GM23338 (cell line): ENCODE measurements around the gene NAA80. TPM values are rescaled to one million over a fixed set of nuclear protein-coding genes. Genes with fewer than 3 reads are reported as not detected.

Experiments
- ATAC-seq: fragments of 200-7000 bp; cut with Tn5 transposase; 3 replicates; pipeline ENCODE4 v1.9.1; 2020
- DNase-seq: peaks from one replicate; pipeline ENCODE4 v3.0.0-alpha.2; 2015; ENCODE audit warnings: low spot score
- H2AFZ ChIP-seq: fragments of 200-600 bp; sonication (generic); 2 replicates; pipeline ENCODE4 v1.8.0; 2016; ENCODE audit warnings: antibody characterized with exemption, mild to moderate bottlenecking, moderate library complexity
- H3F3A ChIP-seq: fragments of 200-600 bp; sonication (generic); replicated peaks from 2 replicates; pipeline ENCODE4 v1.8.0; 2017; ENCODE audit warnings: antibody characterized with exemption, mixed run types, low read depth
- H3K27ac ChIP-seq: fragments of 200-600 bp; sonication (generic); 2 replicates; pipeline ENCODE4 v1.6.1; 2016; ENCODE audit warnings: low read depth
- H3K27me3 ChIP-seq: fragments of 200-600 bp; sonication (generic); 2 replicates; pipeline ENCODE4 v1.8.0; 2016; ENCODE audit warnings: mild to moderate bottlenecking, mixed run types, moderate library complexity; ENCODE audit not compliant: insufficient read depth
- H3K36me3 ChIP-seq: fragments of 200-600 bp; sonication (generic); 2 replicates; pipeline ENCODE4 v1.8.0; 2016; ENCODE audit warnings: mild to moderate bottlenecking; ENCODE audit not compliant: insufficient read depth
- H3K4me1 ChIP-seq: fragments of 200-600 bp; sonication (generic); 2 replicates; pipeline ENCODE4 v1.8.0; 2016; ENCODE audit warnings: mild to moderate bottlenecking, moderate library complexity; ENCODE audit not compliant: insufficient read depth
- H3K4me2 ChIP-seq: fragments of 200-600 bp; sonication (generic); 2 replicates; pipeline ENCODE4 v1.7.1; 2017; ENCODE audit warnings: mixed run types
- H3K4me3 ChIP-seq: fragments of 200-600 bp; sonication (generic); 2 replicates; pipeline ENCODE4 v1.6.1; 2016; ENCODE audit warnings: mixed run types
- H3K79me2 ChIP-seq: fragments of 200-600 bp; sonication (generic); replicated peaks from 2 replicates; pipeline ENCODE4 v1.8.0; 2017; ENCODE audit warnings: mild to moderate bottlenecking; ENCODE audit not compliant: insufficient read depth
- H3K9me2 ChIP-seq: fragments of 200-600 bp; sonication (generic); 2 replicates; pipeline ENCODE4 v1.8.0; 2017; ENCODE audit not compliant: insufficient read depth
- H4K20me1 ChIP-seq: fragments of 200-600 bp; sonication (generic); replicated peaks from 2 replicates; pipeline ENCODE4 v1.8.0; 2017; ENCODE audit warnings: mild to moderate bottlenecking; ENCODE audit not compliant: insufficient read depth
- H3K27ac Mint-ChIP-seq: 2 replicates; pipeline ENCODE4 v1.8.0; 2020; ENCODE audit warnings: inconsistent platforms, mild to moderate bottlenecking, moderate library complexity, mixed read lengths
- H3K27me3 Mint-ChIP-seq: 3 replicates; pipeline ENCODE4 v1.8.0; 2022; ENCODE audit warnings: low read depth, mild to moderate bottlenecking, moderate library complexity, mixed read lengths, inconsistent platforms; ENCODE audit not compliant: insufficient read depth, poor library complexity
- H3K36me3 Mint-ChIP-seq: 3 replicates; pipeline ENCODE4 v1.8.0; 2021; ENCODE audit warnings: low read depth, mild to moderate bottlenecking, inconsistent platforms, moderate library complexity, mixed read lengths
- H3K4me1 Mint-ChIP-seq: 3 replicates; pipeline ENCODE4 v1.8.0; 2020; ENCODE audit warnings: mild to moderate bottlenecking, inconsistent platforms, mixed read lengths
- H3K4me3 Mint-ChIP-seq: 3 replicates; pipeline ENCODE4 v1.8.0; 2021; ENCODE audit warnings: moderate library complexity, mild to moderate bottlenecking, inconsistent platforms, mixed read lengths
- H3K9me3 Mint-ChIP-seq: 3 replicates; pipeline ENCODE4 v1.8.0; 2020; ENCODE audit warnings: moderate library complexity, mild to moderate bottlenecking, inconsistent platforms, mixed read lengths
- CREB1 ChIP-seq: fragments of 250-450 bp; sonication (Bioruptor Pico); IDR thresholded peaks from 2 replicates; pipeline ENCODE4 v1.5.0; 2020; ENCODE audit warnings: low read depth, mild to moderate bottlenecking, moderate library complexity
- EZH2 ChIP-seq: fragments of 200-600 bp; sonication (generic); IDR thresholded peaks from one replicate; pipeline ENCODE4 v1.8.0; 2017; ENCODE audit warnings: antibody characterized with exemption, mild to moderate bottlenecking, low read depth; ENCODE audit not compliant: unreplicated experiment
- JUNB ChIP-seq: IDR thresholded peaks from one replicate; pipeline ENCODE4 v1.6.1; 2016; ENCODE audit warnings: antibody characterized with exemption; ENCODE audit not compliant: unreplicated experiment
- NANOG ChIP-seq: IDR thresholded peaks from 2 replicates; pipeline ENCODE4 v1.6.1; 2016; ENCODE audit warnings: antibody characterized with exemption, borderline replicate concordance
- POLR2AphosphoS5 ChIP-seq: IDR thresholded peaks from 2 replicates; pipeline ENCODE4 v1.6.1; 2016; ENCODE audit warnings: antibody characterized with exemption, low read depth
- STAT1 ChIP-seq: IDR thresholded peaks from one replicate; pipeline ENCODE4 v1.6.1; 2016; ENCODE audit warnings: antibody characterized with exemption; ENCODE audit not compliant: unreplicated experiment
- ZNF114 ChIP-seq: fragments of 250-450 bp; sonication (Bioruptor Pico); IDR thresholded peaks from 2 replicates; pipeline ENCODE4 v1.5.0; 2020; ENCODE audit warnings: mild to moderate bottlenecking, moderate library complexity
- ZNF331 ChIP-seq: fragments of 250-450 bp; sonication (Bioruptor Pico); IDR thresholded peaks from 2 replicates; pipeline ENCODE4 v1.5.0; 2020; ENCODE audit warnings: low read depth, mild to moderate bottlenecking, moderate library complexity
- polyA plus RNA-seq: library from polyadenylated mRNA; unstranded; fragments of >200 nt; fragmentation: Nextera tagmentation; extraction: Ambion mirVana; gene quantifications from 2 replicates; pipeline ENCODE4 v1.2.1, GENCODE V29; 2016
- total RNA-seq: library from RNA; depleted of rRNA; stranded (reverse); fragments of >200 nt; shearing (Covaris generic); gene quantifications from 2 replicates; pipeline ENCODE4 v1.2.3, GENCODE V29; 2014
- TF ChIP-seq, protein P1 (sequence below), 2 experiments: fragments of 200-600 bp in 1 of 2; sonication (generic) in 1 of 2; conservative IDR thresholded peaks; 2 replicates each; pipeline versions ENCODE4 v1.5.1 to v1.6.1; 2016 to 2017; ENCODE audit warnings: antibody characterized with exemption in 2 of 2, low read depth in 2 of 2, mild to moderate bottlenecking in 2 of 2, moderate library complexity in 1 of 2
- TF ChIP-seq, protein P2 (sequence below): IDR thresholded peaks from one replicate; pipeline ENCODE4 v1.6.1; 2018; ENCODE audit warnings: antibody characterized with exemption; ENCODE audit not compliant: unreplicated experiment

NAA80 gene
- total and polyA plus RNA-seq, 2 experiments from 2014 or later, result 12.1 to 16.7 TPM

DNA sequence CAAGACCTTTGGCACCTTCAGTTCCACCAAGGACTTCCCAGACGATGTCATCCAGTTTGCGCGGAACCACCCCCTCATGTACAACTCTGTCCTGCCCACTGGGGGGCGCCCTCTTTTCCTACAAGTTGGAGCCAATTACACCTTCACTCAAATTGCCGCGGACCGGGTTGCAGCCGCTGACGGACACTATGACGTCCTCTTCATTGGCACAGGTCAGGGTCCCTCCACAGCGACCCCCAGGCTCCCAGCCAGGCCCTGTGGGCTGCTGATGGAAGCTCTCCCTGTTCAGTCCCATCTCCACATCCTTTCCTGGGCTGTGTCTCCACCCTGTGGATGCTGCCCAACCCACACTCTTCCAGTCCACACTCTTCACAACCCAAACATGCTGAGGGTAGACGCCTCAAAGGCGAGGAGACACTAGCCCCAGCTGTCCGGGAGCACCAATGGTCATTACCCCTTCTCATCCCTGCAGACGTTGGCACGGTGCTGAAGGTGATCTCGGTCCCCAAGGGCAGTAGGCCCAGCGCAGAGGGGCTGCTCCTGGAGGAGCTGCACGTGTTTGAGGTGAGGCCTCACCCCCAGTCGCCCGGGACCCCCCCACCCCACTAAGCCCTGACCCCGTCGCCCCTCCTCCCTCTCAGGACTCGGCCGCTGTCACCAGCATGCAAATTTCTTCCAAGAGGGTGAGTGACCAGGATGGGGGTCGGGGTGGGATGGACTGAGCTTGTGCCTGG lies 24.7 kb downstream of the NAA80 start:
- Histone ChIP-seq H4K20me1 (no peaks in the 10 kb centered on the region), H3K27ac (no peak overlapping the region), H3K79me2 (no peaks in the 10 kb centered on the region), H3K4me2 (peak overlapping the region; percentile 86), H3F3A (peaks cover 10% of the 10 kb centered on the region; the same call in 1 of the 2 replicates), H3K4me3 (peak overlapping the region; percentile 63), H3K4me1 (peaks cover 4% of the 10 kb centered on the region), H2AFZ (0 out of 2 replicates have a peak overlapping the region, but pooled peaks have one; percentile 80), H3K9me2 (no peaks in the 10 kb centered on the region), H3K27me3 (peaks cover 57% of the 10 kb centered on the region), H3K36me3 (no peaks in the 10 kb centered on the region)
- Mint-ChIP-seq H3K4me1 (peaks cover 33% of the 10 kb centered on the region), H3K36me3 (no peaks in the 10 kb centered on the region), H3K4me3 (peak overlapping the region; percentile 78), H3K9me3 (no peaks in the 10 kb centered on the region), H3K27ac (no peak overlapping the region), H3K27me3 (peaks cover 50% of the 10 kb centered on the region)
- DNase-seq, result peak; percentile 96
- TF ChIP-seq, protein P1, sequence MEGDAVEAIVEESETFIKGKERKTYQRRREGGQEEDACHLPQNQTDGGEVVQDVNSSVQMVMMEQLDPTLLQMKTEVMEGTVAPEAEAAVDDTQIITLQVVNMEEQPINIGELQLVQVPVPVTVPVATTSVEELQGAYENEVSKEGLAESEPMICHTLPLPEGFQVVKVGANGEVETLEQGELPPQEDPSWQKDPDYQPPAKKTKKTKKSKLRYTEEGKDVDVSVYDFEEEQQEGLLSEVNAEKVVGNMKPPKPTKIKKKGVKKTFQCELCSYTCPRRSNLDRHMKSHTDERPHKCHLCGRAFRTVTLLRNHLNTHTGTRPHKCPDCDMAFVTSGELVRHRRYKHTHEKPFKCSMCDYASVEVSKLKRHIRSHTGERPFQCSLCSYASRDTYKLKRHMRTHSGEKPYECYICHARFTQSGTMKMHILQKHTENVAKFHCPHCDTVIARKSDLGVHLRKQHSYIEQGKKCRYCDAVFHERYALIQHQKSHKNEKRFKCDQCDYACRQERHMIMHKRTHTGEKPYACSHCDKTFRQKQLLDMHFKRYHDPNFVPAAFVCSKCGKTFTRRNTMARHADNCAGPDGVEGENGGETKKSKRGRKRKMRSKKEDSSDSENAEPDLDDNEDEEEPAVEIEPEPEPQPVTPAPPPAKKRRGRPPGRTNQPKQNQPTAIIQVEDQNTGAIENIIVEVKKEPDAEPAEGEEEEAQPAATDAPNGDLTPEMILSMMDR (conservative IDR thresholded peaks at IDR 0.05; ENCODE audit: low read depth in 2 of 2), result peak; percentile 84 to 95
- peak; percentile 28 for TF ChIP-seq EZH2
- no peak for TF ChIP-seq NANOG
- TF ChIP-seq CREB1 (CRISPR knock-in tag), result peak; percentile 70
- ATAC-seq, result peak; percentile 30

DNA sequence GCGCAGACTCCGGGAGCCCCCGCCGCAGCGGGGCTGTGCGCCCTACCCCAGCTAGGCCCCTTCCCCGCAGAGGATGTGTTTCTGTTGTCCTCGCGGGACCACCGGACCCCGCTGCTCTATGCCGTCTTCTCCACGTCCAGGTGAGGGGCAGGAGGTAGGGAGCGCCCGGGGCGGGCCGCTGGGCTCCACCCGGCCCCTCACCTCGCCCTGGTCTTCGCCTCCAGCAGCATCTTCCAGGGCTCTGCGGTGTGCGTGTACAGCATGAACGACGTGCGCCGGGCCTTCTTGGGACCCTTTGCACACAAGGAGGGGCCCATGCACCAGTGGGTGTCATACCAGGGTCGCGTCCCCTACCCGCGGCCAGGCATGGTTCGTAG lies 25.5 kb downstream of the NAA80 start:
- peaks cover 53% of the 10 kb centered on the region for H3K27me3 Mint-ChIP-seq
- no peaks in the 10 kb centered on the region for H3K9me2 ChIP-seq
- TF ChIP-seq JUNB (no peak), ZNF331 (CRISPR knock-in tag) (no peak), ZNF114 (CRISPR knock-in tag) (no peak), STAT1 (no peak), EZH2 (no peak), POLR2AphosphoS5 (no peak)
- TF ChIP-seq, protein P2, sequence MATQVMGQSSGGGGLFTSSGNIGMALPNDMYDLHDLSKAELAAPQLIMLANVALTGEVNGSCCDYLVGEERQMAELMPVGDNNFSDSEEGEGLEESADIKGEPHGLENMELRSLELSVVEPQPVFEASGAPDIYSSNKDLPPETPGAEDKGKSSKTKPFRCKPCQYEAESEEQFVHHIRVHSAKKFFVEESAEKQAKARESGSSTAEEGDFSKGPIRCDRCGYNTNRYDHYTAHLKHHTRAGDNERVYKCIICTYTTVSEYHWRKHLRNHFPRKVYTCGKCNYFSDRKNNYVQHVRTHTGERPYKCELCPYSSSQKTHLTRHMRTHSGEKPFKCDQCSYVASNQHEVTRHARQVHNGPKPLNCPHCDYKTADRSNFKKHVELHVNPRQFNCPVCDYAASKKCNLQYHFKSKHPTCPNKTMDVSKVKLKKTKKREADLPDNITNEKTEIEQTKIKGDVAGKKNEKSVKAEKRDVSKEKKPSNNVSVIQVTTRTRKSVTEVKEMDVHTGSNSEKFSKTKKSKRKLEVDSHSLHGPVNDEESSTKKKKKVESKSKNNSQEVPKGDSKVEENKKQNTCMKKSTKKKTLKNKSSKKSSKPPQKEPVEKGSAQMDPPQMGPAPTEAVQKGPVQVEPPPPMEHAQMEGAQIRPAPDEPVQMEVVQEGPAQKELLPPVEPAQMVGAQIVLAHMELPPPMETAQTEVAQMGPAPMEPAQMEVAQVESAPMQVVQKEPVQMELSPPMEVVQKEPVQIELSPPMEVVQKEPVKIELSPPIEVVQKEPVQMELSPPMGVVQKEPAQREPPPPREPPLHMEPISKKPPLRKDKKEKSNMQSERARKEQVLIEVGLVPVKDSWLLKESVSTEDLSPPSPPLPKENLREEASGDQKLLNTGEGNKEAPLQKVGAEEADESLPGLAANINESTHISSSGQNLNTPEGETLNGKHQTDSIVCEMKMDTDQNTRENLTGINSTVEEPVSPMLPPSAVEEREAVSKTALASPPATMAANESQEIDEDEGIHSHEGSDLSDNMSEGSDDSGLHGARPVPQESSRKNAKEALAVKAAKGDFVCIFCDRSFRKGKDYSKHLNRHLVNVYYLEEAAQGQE, result no peak

More for the DNA sequence above, 25.5 kb downstream of the NAA80 start:
- Histone ChIP-seq H3K79me2 (no peaks in the 10 kb centered on the region), H3K4me1 (peaks cover 12% of the 10 kb centered on the region), H3K27ac (no peak overlapping the region), H3K27me3 (peaks cover 57% of the 10 kb centered on the region), H2AFZ (no peak overlapping the region), H4K20me1 (no peaks in the 10 kb centered on the region), H3K4me3 (peak overlapping the region; percentile 53; the same call in 1 of the 2 replicates), H3K36me3 (no peaks in the 10 kb centered on the region), H3F3A (peaks cover 11% of the 10 kb centered on the region; the same call in 1 of the 2 replicates), H3K4me2 (no peak overlapping the region; the same call in 1 of the 2 replicates)
- DNase-seq (no peak), ATAC-seq (no peak)
- peaks cover 38% of the 10 kb centered on the region for H3K4me1 Mint-ChIP-seq
- no peaks in the 10 kb centered on the region for H3K36me3 Mint-ChIP-seq
- H3K27ac Mint-ChIP-seq, result no peak overlapping the region
- no peaks in the 10 kb centered on the region for H3K9me3 Mint-ChIP-seq
- H3K4me3 Mint-ChIP-seq, result no peak overlapping the region
